HG03196 (cell line): ENCODE data around the gene CUEDC1.
"Not testable (repeated sequence)": the region's sequence is repeated elsewhere in the genome, so short reads cannot be mapped to it uniquely, and the experiment has no call there.

ENCODE experiments used
- ATAC-seq: cut with Tn5 transposase; IDR thresholded peaks from one replicate; pipeline ENCODE4 v1.9.1; 2021; ENCODE audit not compliant: unreplicated experiment

CUEDC1 gene

GRCh38 chr17:57986841-57987580 is 31.8 kb upstream of the CUEDC1 start:
- ATAC-seq, result peak; percentile 19

DNA sequence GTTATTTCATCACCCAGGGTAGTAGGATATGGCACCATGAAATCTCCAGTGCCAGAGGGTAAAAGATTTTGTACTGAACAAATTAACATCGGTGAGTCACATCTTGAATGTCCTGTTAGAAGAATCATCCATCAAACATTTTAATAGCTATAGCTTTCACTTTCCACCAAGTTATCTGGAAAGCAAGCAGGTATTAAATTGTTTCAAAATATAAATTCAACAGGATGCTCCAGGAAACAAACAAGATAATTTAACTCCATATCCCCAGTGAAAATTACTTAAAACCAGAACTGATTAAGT is 30.4 kb upstream of the CUEDC1 start:
- ATAC-seq, result no peak

- no peak for ATAC-seq
Measured at GRCh38 chr17:57984936-57985674, 29.9 kb upstream of the CUEDC1 start.

DNA sequence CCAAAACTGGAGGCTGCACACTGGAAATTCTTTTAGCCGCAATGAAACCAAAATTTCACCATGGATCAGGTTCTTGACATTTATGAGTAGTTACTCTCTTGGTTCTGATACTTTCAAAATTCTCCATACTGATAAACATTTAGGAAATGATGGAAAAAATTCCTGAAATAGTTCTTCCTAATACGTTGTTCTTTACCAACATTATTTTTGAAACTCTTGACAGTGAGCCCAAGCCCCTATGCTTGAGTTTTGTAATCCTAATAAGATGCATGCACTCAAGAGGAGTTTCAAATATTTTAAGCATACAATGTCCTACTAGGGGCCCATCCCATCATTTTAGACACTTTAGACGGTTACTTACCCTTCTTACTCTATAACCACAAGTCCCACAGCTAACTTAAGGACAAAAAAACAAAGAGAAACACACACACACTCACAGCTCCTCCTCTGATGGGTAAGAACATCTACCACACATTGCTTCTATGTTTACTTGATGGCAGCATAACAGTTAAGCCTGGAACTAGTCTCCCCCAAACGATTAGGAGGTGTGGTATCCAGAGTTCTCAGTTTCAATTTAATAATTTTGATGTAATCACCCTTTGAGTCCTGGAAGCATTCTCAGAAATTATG is 29.2 kb upstream of the CUEDC1 start:
- ATAC-seq, result no peak

DNA sequence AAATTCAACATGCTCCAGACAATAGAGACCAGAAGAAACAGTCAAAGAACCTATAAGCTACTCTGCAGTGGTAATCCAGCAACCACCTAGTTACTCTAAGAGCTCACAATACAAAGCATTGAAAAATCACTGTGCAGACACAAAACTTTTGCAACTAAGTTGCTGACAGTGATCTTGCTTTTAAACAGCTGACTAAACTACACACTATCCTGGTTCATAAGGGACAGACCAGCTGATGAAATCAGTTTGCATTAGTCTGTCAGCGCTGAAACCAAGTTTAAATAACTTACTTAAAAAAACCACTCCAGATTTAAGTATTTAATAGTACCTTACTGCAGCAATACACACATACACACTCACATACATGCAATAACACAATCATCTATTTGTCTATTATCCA is 28.2 kb upstream of the CUEDC1 start:
- ATAC-seq, result no peak

DNA sequence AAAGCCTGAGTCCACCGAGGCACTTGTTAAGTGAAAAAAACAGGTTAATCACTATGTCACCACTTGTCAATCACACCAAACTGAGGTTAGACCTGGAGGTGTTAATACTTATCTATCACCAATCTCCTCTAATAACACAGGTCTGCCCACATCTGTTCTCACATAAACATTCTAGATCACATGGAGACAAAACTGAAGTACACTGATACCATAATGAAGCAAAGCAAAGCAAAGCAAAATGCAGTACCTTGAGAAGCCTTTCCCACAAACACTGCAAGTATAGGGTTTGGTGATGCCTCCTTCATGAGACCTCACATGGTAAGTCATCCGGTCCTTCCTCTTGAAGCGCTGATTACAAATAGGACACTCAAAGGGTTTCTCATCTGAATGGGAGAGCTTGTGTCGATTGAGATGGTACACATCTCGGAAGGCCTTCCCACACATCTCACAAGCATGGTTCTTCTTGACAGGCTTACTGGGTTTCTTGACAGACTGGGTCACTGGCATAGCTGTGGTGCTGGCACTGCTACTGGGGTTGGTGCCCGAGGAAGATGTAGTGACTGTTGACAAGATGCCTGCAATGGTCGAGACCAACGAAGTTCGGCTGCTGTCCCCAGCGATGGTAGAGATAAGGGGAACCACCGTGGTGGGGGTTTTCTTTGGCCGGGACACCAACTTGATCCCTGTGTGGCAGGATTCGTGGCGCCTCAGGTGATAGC is 27.4 kb upstream of the CUEDC1 start:
- ATAC-seq, result no peak

DNA sequence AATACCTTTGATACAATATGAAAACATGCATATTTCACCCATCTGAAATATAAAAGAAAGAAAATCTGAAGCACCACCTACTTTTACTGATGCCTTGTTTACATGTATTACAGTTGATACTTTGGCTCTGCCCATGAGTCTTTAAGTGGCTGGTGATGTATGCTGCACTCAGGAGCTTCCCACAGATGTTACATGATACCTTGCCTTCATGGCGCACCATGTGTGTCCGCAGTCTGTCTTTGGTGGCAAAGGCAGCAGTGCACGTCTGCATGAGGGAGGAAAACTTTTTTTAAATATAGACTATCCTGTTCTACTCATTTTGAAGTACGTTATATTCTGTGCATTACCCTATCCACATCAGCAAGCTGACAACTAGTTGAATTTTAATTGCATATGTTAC is 25.3 kb upstream of the CUEDC1 start:
- no peak for ATAC-seq

DNA sequence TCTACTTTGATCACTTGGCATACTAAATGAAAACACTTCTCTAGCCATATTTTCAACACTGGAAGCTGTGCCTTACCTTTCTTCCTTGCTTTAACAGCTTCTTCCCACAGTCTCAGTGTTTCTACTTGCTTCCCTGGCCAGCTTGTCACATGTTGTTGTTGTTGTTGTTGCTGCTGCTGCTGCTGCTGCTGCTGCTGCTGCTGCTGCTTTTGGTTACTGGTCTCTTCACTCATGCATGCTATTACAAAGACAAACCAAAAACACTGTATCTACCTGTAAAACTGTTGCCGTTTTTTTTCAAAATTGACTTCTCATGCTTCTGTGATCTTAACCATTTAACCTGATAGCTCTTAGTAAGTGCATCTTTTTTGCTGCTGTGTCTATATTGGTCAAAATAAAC is 23.9 kb upstream of the CUEDC1 start:
- ATAC-seq, result no peak

DNA sequence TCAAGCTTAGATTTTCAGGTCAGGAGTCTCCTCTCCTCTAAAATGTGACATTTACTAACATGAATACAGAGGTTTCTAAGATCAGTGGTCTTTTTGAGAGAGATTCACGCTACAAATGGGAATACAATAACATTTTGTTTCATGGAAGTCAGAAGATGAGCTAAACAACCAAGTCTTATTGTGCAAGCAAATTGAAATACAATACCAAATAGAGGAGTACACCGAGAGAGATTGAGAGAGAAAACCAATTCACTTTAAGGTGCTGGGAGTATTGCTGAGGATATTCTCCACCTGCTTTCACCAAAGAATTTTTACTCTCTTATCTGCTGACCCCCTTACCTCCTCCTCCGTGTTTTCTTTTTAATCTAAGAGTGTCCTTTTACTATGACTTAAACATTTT is 21.4 kb upstream of the CUEDC1 start:
- no peak for ATAC-seq

DNA sequence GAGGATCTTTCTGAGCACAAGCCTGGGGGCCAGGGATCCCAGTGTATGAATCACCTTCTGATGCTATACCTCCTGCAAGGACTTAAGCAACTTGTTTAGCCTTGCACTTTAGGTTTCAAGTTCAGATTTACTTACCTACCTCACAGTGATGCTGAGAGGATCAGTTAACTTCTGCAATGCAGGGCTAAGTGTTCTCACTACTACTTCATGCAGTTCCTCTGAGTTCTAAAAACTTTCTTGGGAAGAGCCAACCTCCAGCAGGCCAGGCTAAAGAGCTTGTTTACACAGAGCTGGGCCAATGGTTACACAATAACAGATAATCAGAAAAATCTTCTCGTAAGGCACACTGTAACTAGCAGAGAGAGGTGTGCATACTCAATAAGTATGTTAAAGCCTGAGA is 19.8 kb upstream of the CUEDC1 start:
- no peak for ATAC-seq

GRCh38 chr17:57974053-57974824 is 19.0 kb upstream of the CUEDC1 start:
- ATAC-seq, result not testable (repeated sequence)

DNA sequence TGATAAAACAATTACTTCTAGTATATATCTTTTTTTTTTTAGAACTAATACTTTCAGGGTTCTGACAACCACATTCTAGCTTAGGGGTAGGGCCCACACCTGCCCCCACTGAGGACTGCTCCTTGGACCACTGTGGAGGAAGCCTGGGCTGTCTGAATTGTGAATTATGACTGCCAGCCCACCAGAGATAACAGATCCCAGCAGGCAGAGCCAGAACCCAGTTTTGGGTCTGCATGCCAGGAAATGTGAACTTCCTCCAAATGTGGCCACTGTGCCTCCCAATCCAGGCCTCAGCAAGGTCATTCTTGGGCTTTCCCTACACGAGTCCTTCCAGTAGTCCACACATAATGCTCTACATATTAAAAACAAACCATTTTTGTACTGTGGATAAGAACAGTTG is 16.9 kb upstream of the CUEDC1 start:
- no peak for ATAC-seq

DNA sequence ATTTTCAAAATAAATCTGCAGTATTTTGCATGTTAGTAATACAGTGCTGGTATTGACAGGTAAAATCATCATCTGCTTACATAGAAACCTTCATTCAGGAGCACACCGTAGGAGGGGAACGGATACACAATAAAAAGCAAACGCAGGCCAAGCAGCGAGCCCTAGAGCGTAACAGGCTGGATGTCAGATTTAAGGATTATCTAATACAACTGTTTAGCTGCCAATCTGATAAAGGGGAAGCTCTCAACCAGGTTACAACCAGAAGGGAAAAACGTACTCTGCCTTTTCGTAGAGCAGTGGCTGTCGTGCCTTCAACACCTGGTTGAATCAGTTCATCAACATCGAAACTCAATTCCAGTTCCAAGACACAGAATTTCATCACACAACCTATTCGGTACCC is 16.4 kb upstream of the CUEDC1 start:
- no peak for ATAC-seq

DNA sequence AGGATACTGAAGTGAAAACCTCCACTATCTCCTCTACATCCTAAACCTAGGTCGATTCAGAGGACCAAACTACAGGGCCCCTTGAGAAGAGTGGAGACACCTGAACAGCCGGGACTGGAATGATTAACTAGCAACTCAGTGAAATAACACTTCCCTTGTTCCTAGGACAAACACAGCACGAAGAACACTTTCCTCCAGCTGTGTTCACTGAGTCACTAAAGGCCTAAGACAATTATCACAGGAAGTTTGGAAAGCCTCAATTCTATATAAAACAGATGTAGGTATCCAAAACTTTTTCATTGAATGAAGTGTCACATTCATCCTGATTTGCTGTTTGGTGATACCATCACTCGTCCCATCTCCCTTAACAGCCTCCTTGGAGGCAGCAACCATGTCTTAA is 15.5 kb upstream of the CUEDC1 start:
- no peak for ATAC-seq

GRCh38 chr17:57968456-57968855 is 13.2 kb upstream of the CUEDC1 start:
- no peak for ATAC-seq

- ATAC-seq, result no peak
Measured at GRCh38 chr17:57966875-57967274, 11.7 kb upstream of the CUEDC1 start.

GRCh38 chr17:57966246-57966645 is 11.0 kb upstream of the CUEDC1 start:
- no peak for ATAC-seq

DNA sequence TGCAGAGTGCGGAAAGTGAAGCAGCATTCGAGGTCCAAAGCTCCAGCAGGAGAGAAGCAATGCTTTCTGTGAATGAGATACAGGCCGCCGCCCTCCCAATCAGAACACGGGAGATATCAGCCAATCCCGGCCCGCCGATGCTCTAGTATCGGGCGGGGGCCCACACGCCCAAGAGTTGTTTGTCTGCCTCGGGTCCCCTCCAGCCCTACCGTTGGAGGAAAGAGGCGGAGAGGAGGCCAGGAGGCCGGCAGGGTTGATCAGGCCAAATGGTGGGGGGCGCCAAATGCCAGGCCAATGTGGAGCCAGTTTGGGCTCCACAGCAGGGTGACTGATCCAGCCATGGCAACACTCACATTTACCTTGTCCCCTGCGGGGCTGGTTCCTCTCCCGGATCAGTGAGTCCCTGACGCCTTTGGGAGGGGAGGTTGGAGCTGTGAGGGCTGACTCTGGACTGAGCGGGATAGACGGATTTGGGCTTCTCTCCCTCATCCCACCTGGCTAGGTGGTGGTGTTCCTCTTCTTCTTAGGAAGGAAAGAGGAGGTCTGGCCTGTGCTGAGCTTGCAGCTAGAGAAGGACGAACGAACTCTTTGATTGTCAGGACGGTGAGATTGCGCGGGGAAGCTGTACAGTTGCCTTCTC is 10.4 kb upstream of the CUEDC1 start:
- no peak for ATAC-seq

GRCh38 chr17:57963149-57963511 is 7.9 kb upstream of the CUEDC1 start:
- no peak for ATAC-seq

DNA sequence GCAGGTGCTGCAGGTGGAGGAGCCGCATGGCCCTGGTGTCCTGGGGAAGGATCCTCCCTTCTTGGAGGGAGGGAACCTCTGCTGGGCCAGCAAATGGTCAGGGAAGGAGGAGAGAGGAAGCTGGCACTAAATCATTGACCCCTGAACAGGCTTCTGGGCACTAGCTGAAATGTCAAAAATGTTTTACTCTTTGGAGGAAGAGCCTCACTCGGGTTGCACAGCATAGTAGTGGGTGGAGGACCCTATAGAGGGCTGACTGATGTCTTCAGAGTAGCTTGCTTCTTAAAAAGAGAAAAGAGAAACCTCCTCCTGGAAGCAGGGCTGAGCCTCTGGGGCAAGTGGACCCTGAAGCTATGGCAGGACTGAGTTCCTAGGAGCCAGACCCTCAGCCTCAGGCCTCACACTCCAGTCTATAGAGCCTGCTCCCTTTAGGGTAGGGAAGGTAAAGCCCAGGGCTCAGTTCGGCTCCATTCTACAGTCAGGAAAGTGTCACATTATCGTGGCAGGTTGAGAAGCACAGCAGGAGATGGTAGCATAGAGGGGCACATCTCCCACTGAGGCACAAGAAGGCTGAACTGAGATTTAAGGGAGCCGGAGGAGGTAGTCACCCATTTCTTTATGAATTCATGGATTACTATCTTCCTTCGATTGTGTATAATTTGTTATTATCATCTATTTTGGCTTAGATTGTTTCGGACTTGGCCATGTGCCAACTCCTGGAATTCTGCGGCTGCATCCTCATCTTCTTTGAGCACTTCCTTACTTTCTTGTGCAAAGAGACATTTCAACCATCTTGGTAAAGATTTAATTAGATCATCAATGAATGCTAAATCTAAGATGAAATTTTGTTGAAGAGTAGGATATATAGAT is 7.3 kb upstream of the CUEDC1 start:
- ATAC-seq, result no peak
